Left ventricle myocardium inferior (tissue), 1 donor: ENCODE measurements around the gene GNB1L. TPM values are rescaled to one million over a fixed set of nuclear protein-coding genes. Genes with fewer than 3 reads are reported as not detected.

Experiments
- DNase-seq: peaks from one replicate; pipeline ENCODE4 v3.0.0-alpha.2; 2020
- H3K27ac ChIP-seq: fragments of 200-600 bp; replicated peaks from 2 replicates; pipeline ENCODE4 v1.8.0; 2021
- H3K27me3 ChIP-seq: fragments of 200-600 bp; 2 replicates; pipeline ENCODE4 v1.8.0; 2021; ENCODE audit warnings: low read depth
- H3K36me3 ChIP-seq: fragments of 200-600 bp; 2 replicates; pipeline ENCODE4 v1.8.0; 2021
- H3K4me1 ChIP-seq: fragments of 200-600 bp; 2 replicates; pipeline ENCODE4 v1.8.0; 2021
- H3K4me3 ChIP-seq: fragments of 200-600 bp; 2 replicates; pipeline ENCODE4 v1.8.0; 2021; ENCODE audit warnings: mild to moderate bottlenecking, moderate library complexity
- H3K9me3 ChIP-seq: fragments of 200-600 bp; replicated peaks from 2 replicates; pipeline ENCODE4 v1.8.0; 2021
- CTCF ChIP-seq: fragments of 200-600 bp; IDR thresholded peaks from 2 replicates; pipeline ENCODE4 v1.8.0; 2021; ENCODE audit warnings: antibody characterized with exemption, mild to moderate bottlenecking, borderline replicate concordance
- intact Hi-C: fragments of 100-400 bp; cut with micrococcal nuclease; formaldehyde crosslinking; loops from one replicate; pipeline ENCODE4 v1.11.0; 2022
- total RNA-seq: library from RNA; stranded (reverse); fragmentation: NEBNext Ultra II Directional; extraction: Animal tissue kit (Norgen Biotek cat#: 25700); gene quantifications from one replicate; pipeline ENCODE4 v1.2.1, GENCODE V29; 2021
- donor health status: DM: no; HTN: yes; CAD: no; lungs with severe emphysema.

GNB1L gene
- total RNA-seq, 1 donor from 2014 or later, result 2.9 TPM

GRCh38 chr22:19831016-19831415 is 23.7 kb downstream of the GNB1L start:
- Histone ChIP-seq H3K27ac (no peak overlapping the region), H3K4me1 (no peaks in the 10 kb centered on the region), H3K9me3 (no peaks in the 10 kb centered on the region), H3K27me3 (no peaks in the 10 kb centered on the region), H3K36me3 (no peaks in the 10 kb centered on the region), H3K4me3 (no peak overlapping the region)
- no peak for TF ChIP-seq CTCF
- no peak for DNase-seq
- intact Hi-C loops, result no loop called here

- intact Hi-C loops, result no loop called here
- no peak for TF ChIP-seq CTCF
- no peaks in the 10 kb centered on the region for H3K4me1 ChIP-seq
Observed at GRCh38 chr22:19828035-19828401, 26.7 kb downstream of the GNB1L start.

GRCh38 chr22:19827341-19828034 is 27.2 kb downstream of the GNB1L start:
- no peaks in the 10 kb centered on the region for H3K27me3 ChIP-seq
- no peaks in the 10 kb centered on the region for H3K9me3 ChIP-seq
- TF ChIP-seq CTCF, result no peak
- intact Hi-C loops, result no loop called here
- no peak overlapping the region for H3K4me3 ChIP-seq
- H3K27ac ChIP-seq, result no peak overlapping the region
- DNase-seq, result no peak
- no peaks in the 10 kb centered on the region for H3K36me3 ChIP-seq
- no peaks in the 10 kb centered on the region for H3K4me1 ChIP-seq

More at GRCh38 chr22:19828035-19828401, 26.7 kb downstream of the GNB1L start:
- no peak for DNase-seq
- H3K4me3 ChIP-seq, result no peak overlapping the region
- H3K27me3 ChIP-seq, result no peaks in the 10 kb centered on the region
- no peak overlapping the region for H3K27ac ChIP-seq
- H3K36me3 ChIP-seq, result no peaks in the 10 kb centered on the region
- H3K9me3 ChIP-seq, result no peaks in the 10 kb centered on the region

- Histone ChIP-seq H3K27me3 (no peaks in the 10 kb centered on the region), H3K4me3 (no peak overlapping the region), H3K4me1 (no peaks in the 10 kb centered on the region), H3K36me3 (no peaks in the 10 kb centered on the region), H3K9me3 (no peaks in the 10 kb centered on the region), H3K27ac (no peak overlapping the region)
- no peak for DNase-seq
- no peak for TF ChIP-seq CTCF
- intact Hi-C loops, result no loop called here
Observed at GRCh38 chr22:19826619-19826950, 28.1 kb downstream of the GNB1L start.

GRCh38 chr22:19825904-19826618 is 28.6 kb downstream of the GNB1L start:
- no peak for TF ChIP-seq CTCF
- no peak for DNase-seq
- Histone ChIP-seq H3K4me3 (no peak overlapping the region), H3K36me3 (no peaks in the 10 kb centered on the region), H3K9me3 (no peaks in the 10 kb centered on the region), H3K4me1 (no peaks in the 10 kb centered on the region), H3K27me3 (no peaks in the 10 kb centered on the region), H3K27ac (no peak overlapping the region)
- intact Hi-C loops, result no loop called here
